GM12875 (cell line): Measurements from ENCODE around the gene PRAMEF33.
"Not testable (repeated sequence)": the region's sequence is repeated elsewhere in the genome, so short reads cannot be mapped to it uniquely, and the experiment has no call there.

Source experiments
- H3K4me3 ChIP-seq: one replicate; pipeline ENCODE4 v1.5.1; 2011; ENCODE audit warnings: low read depth, low read length, control low read depth
- TF ChIP-seq, protein P1 (sequence below): IDR thresholded peaks from 2 replicates; pipeline ENCODE4 v1.5.1; 2011; ENCODE audit warnings: low read depth, mild to moderate bottlenecking, control low read depth, inconsistent platforms, low read length, moderate library complexity, borderline replicate concordance; ENCODE audit not compliant: insufficient read depth

PRAMEF33 gene

DNA sequence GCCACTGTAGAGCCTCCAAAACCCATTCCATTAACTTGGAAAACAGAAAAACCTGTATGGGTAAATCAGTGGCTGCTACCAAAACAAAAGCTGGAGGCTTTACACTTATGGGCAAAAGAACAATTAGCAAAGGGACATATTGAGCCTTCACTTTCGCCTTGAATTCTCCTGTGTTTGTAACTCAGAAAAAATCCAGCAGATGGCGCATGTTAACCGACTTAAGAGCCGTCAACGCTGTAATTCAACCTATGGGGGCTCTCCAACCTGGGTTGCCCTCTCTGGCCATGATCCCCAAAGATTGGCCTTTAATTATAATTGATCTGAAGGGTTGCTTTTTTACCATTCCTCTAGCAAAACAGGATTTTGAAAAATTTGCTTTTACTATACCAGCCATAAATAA, 53.4 kb downstream of the PRAMEF33 start:
- H3K4me3 ChIP-seq: not testable (repeated sequence)
- TF ChIP-seq, protein P1, sequence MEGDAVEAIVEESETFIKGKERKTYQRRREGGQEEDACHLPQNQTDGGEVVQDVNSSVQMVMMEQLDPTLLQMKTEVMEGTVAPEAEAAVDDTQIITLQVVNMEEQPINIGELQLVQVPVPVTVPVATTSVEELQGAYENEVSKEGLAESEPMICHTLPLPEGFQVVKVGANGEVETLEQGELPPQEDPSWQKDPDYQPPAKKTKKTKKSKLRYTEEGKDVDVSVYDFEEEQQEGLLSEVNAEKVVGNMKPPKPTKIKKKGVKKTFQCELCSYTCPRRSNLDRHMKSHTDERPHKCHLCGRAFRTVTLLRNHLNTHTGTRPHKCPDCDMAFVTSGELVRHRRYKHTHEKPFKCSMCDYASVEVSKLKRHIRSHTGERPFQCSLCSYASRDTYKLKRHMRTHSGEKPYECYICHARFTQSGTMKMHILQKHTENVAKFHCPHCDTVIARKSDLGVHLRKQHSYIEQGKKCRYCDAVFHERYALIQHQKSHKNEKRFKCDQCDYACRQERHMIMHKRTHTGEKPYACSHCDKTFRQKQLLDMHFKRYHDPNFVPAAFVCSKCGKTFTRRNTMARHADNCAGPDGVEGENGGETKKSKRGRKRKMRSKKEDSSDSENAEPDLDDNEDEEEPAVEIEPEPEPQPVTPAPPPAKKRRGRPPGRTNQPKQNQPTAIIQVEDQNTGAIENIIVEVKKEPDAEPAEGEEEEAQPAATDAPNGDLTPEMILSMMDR: peak; percentile 33; the same call in 1 of the 2 replicates
